ENCODE results near the gene SCD5.

DNA sequence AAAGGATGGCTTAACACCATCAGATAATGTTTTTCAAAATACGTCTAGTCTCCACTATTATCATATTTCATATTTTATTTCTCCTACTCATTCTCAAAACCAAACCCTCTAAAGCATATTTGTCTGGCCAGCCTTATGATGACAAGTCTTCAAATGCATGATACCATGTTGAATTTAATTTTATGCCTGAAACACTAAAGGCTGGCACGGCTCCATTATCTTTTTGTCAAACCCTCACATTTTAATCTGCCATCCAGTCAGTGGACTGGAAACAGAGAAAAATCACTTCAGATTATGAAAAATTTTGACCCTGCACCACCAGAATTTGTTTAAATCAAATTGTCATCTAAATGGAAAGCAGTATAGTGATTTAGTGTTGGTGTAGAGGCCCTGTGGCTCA, 42.9 kb downstream of the SCD5 start:
- TF ChIP-seq, protein P1, sequence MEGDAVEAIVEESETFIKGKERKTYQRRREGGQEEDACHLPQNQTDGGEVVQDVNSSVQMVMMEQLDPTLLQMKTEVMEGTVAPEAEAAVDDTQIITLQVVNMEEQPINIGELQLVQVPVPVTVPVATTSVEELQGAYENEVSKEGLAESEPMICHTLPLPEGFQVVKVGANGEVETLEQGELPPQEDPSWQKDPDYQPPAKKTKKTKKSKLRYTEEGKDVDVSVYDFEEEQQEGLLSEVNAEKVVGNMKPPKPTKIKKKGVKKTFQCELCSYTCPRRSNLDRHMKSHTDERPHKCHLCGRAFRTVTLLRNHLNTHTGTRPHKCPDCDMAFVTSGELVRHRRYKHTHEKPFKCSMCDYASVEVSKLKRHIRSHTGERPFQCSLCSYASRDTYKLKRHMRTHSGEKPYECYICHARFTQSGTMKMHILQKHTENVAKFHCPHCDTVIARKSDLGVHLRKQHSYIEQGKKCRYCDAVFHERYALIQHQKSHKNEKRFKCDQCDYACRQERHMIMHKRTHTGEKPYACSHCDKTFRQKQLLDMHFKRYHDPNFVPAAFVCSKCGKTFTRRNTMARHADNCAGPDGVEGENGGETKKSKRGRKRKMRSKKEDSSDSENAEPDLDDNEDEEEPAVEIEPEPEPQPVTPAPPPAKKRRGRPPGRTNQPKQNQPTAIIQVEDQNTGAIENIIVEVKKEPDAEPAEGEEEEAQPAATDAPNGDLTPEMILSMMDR (IDR thresholded peaks at IDR 0.05) = no peak
- TF ChIP-seq POLR2A (IDR thresholded peaks at IDR 0.05) = no peak
